Esophagus (tissue), 2 donors: ENCODE data around the gene PDE4D. TPM values are rescaled to one million over a fixed set of nuclear protein-coding genes. Genes with fewer than 3 reads are reported as not detected.

Experiments
- H3K27ac ChIP-seq, 2 donors: one replicate each; pipeline ENCODE4 v1.5.1; 2013; ENCODE audit warnings: low read depth in 2 of 2, mild to moderate bottlenecking in 2 of 2, inconsistent platforms in 1 of 2, low read length in 1 of 2, moderate library complexity in 1 of 2
- H3K27me3 ChIP-seq, 2 donors: one replicate each; pipeline ENCODE4 v1.6.1; 2013; ENCODE audit warnings: low read length in 2 of 2, control low read depth in 1 of 2, mild to moderate bottlenecking in 1 of 2; ENCODE audit not compliant: insufficient read depth in 2 of 2, control insufficient read depth in 1 of 2
- H3K36me3 ChIP-seq, 2 donors: one replicate each; pipeline ENCODE4 v1.6.1; 2013; ENCODE audit warnings: low read length in 1 of 2; ENCODE audit not compliant: control insufficient read depth in 2 of 2, insufficient read depth in 2 of 2
- H3K4me1 ChIP-seq, 2 donors: one replicate each; pipeline ENCODE4 v1.6.1; 2013; ENCODE audit warnings: low read length in 1 of 2; ENCODE audit not compliant: control insufficient read depth in 2 of 2, insufficient read depth in 2 of 2
- H3K4me3 ChIP-seq, 2 donors: one replicate each; pipeline ENCODE4 v1.5.1; 2013; ENCODE audit warnings: low read length in 2 of 2, mild to moderate bottlenecking in 2 of 2, low read depth in 1 of 2, moderate library complexity in 1 of 2
- H3K9me3 ChIP-seq, 2 donors: one replicate each; pipeline ENCODE4 v1.6.1; 2013; ENCODE audit warnings: mild to moderate bottlenecking in 2 of 2, low read depth in 1 of 2, low read length in 1 of 2, moderate library complexity in 1 of 2; ENCODE audit not compliant: control insufficient read depth in 2 of 2, insufficient read depth in 1 of 2
- WGBS, 2 donors: extraction: QIAGEN DNeasy Blood & Tissue Kit; methylation state at CpG; one replicate each; pipeline ENCODE4 v1.1.7; 2013; 5-methylcytosine and 5-hydroxymethylcytosine counted together
- polyA plus RNA-seq, 2 donors: library from polyadenylated mRNA; stranded (reverse); fragments of 200-250 nt; gene quantifications; one replicate each; pipeline ENCODE4 v1.2.3, GENCODE V29; 2013
- donor health status: healthy with polysubstance abuse.
- donor health status: Bipolar disorder and iron deficiency.

PDE4D gene
- polyA plus RNA-seq, 2 donors: 1.5 to 2.5 TPM

DNA sequence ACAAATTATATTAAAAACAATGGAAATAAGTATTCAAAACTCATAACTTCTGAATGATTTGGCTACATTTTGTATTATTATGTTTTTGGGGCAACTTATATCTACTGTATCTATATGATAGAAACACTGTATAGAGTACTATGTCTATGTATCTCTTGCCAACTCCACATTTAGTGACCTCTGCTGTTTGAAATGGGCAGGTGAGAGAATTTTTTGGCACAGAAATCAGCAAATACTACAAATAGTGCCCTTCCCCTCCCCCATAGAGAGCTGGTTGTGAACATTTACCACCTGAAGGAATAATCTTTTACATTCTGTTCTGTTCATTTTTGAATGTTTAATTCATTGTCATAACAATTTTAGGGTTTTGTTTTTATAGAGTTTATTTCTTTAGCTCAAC, 545.3 kb downstream of the PDE4D start:
- Histone ChIP-seq H3K4me3 (no peak overlapping the region), H3K27ac (no peak overlapping the region), H3K4me1 (no peaks in the 10 kb centered on the region), H3K27me3 (no peaks in the 10 kb centered on the region), H3K36me3 (no peaks in the 10 kb centered on the region), H3K9me3 (no peaks in the 10 kb centered on the region)

DNA sequence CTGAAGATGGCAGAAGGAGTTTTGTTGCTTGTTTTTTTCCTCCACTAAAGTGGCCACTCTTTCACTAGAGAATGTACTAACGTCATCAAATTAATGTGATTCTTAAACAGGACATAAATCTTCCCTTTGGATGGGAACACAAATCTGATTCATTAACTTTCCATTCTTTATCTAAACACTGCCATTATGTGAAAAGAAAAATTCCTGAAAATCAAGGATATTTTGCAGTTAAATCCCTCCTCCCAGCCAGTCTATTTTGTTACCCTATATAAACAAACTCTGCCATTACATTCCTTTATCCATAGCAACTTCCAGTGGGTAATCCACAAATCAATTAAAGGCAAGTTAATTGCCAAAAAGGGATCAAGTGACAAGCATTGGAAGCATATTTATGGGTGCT, 546.5 kb downstream of the PDE4D start:
- Histone ChIP-seq H3K27me3 (no peaks in the 10 kb centered on the region), H3K4me1 (no peaks in the 10 kb centered on the region), H3K36me3 (no peaks in the 10 kb centered on the region), H3K9me3 (no peaks in the 10 kb centered on the region), H3K4me3 (no peak overlapping the region), H3K27ac (no peak overlapping the region)
- WGBS, 2 donors: 60 to 71% methylated on average over 1 of the region's 1 CpG

DNA sequence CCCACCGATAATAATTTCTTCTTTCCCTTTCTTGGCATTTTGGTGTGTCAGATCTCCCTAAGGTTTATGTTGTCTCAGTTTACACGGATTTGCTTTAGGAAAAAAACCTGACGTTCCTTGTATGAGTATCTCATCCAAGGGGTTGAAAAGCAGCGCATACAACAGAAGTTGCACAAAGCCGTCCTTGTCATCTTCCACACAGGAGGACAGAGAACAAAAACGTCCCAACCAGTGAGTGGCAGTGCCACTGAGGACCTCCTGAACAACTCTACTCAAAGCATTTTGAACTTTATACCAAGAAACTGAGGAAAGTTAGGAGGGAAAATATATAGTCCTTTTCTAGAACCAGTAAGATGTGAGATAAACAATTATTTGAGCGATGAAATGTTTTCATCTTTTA, 547.0 kb downstream of the PDE4D start:
- Histone ChIP-seq H3K9me3 (no peaks in the 10 kb centered on the region), H3K36me3 (no peaks in the 10 kb centered on the region), H3K27me3 (no peaks in the 10 kb centered on the region), H3K4me3 (no peak overlapping the region), H3K27ac (no peak overlapping the region), H3K4me1 (no peaks in the 10 kb centered on the region)
- 75 to 81% methylated on average over 7 of the region's 7 CpGs for WGBS, 2 donors

DNA sequence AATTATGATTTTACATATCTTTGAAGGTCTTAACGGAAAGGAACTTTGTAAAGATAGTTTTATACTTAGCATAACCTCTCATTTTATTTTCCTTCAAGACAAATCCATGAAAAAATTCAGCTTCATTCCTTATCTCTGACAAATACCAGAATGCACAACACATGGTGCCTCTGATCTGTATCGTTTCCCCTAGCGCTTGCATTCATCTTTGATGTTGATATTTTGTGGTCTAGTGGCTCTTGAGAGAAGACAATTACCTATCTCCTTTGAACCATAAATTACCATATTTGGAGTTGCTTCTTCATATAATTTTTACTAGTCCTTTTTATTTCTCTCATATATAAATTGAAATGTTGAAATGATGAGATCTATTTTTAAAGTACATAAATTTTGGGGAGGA, 551.3 kb downstream of the PDE4D start:
- Histone ChIP-seq H3K4me3 (no peak overlapping the region), H3K27me3 (no peaks in the 10 kb centered on the region), H3K9me3 (no peaks in the 10 kb centered on the region), H3K27ac (no peak overlapping the region), H3K4me1 (no peaks in the 10 kb centered on the region), H3K36me3 (no peaks in the 10 kb centered on the region)
- 72 to 77% methylated on average over 3 of the region's 3 CpGs for WGBS, 2 donors

DNA sequence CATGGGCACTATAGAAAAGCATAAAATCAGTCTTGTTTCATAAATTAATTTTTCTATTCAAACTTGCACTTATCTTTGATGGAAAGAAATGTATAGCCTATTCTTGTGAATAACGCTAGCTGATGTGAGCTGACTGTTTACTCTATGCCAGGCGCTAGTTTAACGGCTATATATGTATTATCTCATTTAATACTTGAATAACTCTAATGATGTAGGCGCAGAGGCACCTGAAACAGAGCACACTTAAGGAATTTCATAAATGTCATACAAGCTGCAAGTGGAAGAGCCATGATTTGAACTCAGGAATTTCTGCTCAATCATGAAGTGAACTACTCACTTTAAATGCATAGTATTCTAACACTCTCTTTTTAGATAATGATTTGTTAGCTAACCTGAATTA, 551.8 kb downstream of the PDE4D start:
- no peaks in the 10 kb centered on the region for H3K4me1 ChIP-seq
- no peak overlapping the region for H3K4me3 ChIP-seq
- H3K36me3 ChIP-seq: no peaks in the 10 kb centered on the region
- no peaks in the 10 kb centered on the region for H3K9me3 ChIP-seq
- 95 to 96% methylated on average over 4 of the region's 4 CpGs for WGBS, 2 donors
- H3K27me3 ChIP-seq: no peaks in the 10 kb centered on the region
- no peak overlapping the region for H3K27ac ChIP-seq

DNA sequence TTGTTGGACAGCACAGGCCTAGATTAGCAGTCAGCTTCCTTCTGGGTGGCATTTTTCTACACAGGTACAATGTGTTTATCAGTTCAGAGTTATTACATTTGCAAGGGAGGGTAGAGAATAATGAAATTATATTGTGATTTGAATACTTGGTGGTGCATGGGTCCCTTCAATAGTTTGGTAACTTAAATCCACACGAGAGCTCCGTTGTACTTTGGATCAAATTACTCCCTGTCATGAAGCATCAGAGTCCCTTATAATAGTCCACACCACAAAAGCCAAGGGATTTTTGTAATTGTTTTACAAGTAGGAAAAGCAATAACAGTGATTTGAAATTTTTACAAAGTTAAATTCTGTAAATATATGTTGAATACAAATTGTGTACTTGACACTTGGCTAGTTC, 552.4 kb downstream of the PDE4D start:
- Histone ChIP-seq H3K4me1 (no peaks in the 10 kb centered on the region), H3K4me3 (no peak overlapping the region), H3K27me3 (no peaks in the 10 kb centered on the region), H3K27ac (no peak overlapping the region), H3K9me3 (no peaks in the 10 kb centered on the region), H3K36me3 (no peaks in the 10 kb centered on the region)
- 95 to 96% methylated on average over 2 of the region's 2 CpGs for WGBS, 2 donors

DNA sequence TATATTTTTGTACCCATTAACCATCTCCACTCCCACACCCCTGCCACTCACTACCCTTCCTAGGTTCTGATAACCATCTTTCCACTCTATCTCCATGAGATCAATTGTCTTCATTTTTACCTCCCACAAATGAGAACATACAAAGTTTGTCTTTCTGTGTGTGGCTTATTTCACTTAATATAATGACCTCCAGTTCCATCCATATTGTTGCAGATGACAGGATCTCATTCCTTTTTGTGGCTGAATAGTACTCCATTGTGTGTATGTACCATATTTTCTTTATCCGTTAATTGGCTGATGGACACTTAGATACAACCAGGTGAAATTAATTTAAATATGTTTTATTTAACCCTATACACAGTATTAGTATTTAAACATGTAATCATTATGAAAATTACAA, 552.9 kb downstream of the PDE4D start:
- Histone ChIP-seq H3K27me3 (no peaks in the 10 kb centered on the region), H3K27ac (no peak overlapping the region), H3K36me3 (no peaks in the 10 kb centered on the region), H3K9me3 (no peaks in the 10 kb centered on the region), H3K4me1 (no peaks in the 10 kb centered on the region), H3K4me3 (no peak overlapping the region)
- WGBS, 2 donors: 88 to 98% methylated on average over 1 of the region's 1 CpG

DNA sequence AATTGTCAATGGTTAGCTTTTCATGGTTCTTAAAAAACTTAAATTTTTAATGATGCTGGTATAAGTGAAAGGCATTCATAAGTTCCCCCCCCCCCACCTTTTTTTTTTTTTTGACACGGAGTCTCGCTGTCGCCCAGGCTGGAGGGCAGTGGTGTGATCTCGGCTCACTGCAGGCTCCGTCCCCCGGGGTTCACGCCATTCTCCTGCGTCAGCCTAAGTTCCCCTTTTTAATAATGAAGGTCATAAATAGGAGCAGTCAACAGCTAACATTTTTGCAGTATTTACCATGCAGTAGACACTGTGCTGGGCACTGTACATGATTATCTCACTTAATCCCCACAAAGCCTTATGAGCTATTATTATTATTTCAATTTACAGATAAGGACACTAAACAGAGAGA, 556.3 kb downstream of the PDE4D start:
- 87 to 88% methylated on average over 8 of the region's 8 CpGs for WGBS, 2 donors
- no peak overlapping the region for H3K4me3 ChIP-seq
- no peak overlapping the region for H3K27ac ChIP-seq
- no peaks in the 10 kb centered on the region for H3K27me3 ChIP-seq
- H3K4me1 ChIP-seq: no peaks in the 10 kb centered on the region
- no peaks in the 10 kb centered on the region for H3K36me3 ChIP-seq
- H3K9me3 ChIP-seq: no peaks in the 10 kb centered on the region

DNA sequence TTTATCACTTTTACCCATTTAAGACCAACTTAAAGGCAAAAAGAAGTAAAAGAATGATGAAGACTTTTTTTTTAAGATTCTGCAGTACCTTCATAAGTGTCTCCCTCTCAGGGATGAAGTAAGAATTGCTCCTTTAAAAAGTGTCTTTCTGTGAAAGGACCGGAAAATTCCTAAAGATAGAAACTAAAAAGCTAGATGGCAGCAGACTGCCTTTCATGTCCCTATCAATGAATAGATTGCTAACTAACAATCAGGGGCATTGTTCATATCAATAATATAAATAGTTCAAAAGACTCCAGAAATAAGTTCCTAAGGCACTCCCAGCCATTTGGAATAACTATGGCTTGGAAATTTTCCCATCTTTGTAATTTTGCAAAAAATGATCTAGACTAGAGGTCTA, 558.0 kb downstream of the PDE4D start:
- H3K4me3 ChIP-seq: no peak overlapping the region
- no peaks in the 10 kb centered on the region for H3K36me3 ChIP-seq
- no peaks in the 10 kb centered on the region for H3K9me3 ChIP-seq
- no peaks in the 10 kb centered on the region for H3K4me1 ChIP-seq
- H3K27me3 ChIP-seq: no peaks in the 10 kb centered on the region
- H3K27ac ChIP-seq: no peak overlapping the region
- 89 to 96% methylated on average over 1 of the region's 1 CpG for WGBS, 2 donors

DNA sequence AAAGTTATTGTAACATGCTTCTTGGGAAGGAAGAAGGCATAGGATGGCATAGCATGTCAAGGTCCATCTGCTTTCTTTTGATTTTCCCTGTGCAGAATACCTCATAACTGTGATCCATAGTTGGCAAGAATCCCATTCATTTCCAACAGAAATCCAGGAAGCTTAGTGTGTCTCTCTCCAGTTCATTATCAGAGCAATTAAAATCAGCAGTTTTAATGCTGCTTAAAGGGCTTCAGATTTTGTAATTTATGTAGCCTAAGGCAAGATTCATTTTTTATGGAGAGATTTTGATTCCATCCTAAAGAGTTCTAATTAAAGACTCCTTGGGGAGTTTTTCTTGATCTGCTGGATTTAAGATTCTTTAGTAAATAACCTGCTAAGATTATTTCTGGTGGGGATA, 560.1 kb downstream of the PDE4D start:
- H3K4me3 ChIP-seq: no peak overlapping the region
- no peaks in the 10 kb centered on the region for H3K4me1 ChIP-seq
- H3K27me3 ChIP-seq: no peaks in the 10 kb centered on the region
- no peaks in the 10 kb centered on the region for H3K9me3 ChIP-seq
- H3K36me3 ChIP-seq: no peaks in the 10 kb centered on the region
- no peak overlapping the region for H3K27ac ChIP-seq
